HUES48 (cell line): Measurements from ENCODE around the gene CARMIL1.

ENCODE experiments used
- H3K27ac ChIP-seq: one replicate; pipeline ENCODE4 v1.7.0; 2013; ENCODE audit warnings: low read depth, low read length, inconsistent platforms
- H3K27me3 ChIP-seq: 2 replicates; pipeline ENCODE4 v1.6.1; 2013; ENCODE audit warnings: mild to moderate bottlenecking, low read length; ENCODE audit not compliant: control insufficient read depth, insufficient read depth
- H3K36me3 ChIP-seq: 2 replicates; pipeline ENCODE4 v1.6.1; 2013; ENCODE audit warnings: low read length; ENCODE audit not compliant: control insufficient read depth, insufficient read depth
- H3K4me1 ChIP-seq: 2 replicates; pipeline ENCODE4 v1.6.1; 2013; ENCODE audit warnings: mild to moderate bottlenecking, low read length; ENCODE audit not compliant: control insufficient read depth, insufficient read depth
- H3K4me3 ChIP-seq: 2 replicates; pipeline ENCODE4 v1.5.1; 2013; ENCODE audit warnings: mild to moderate bottlenecking, low read depth, low read length
- H3K9ac ChIP-seq: 2 replicates; pipeline ENCODE4 v1.6.1; 2013; ENCODE audit warnings: mild to moderate bottlenecking, low read depth, low read length, moderate library complexity
- H3K9me3 ChIP-seq: 2 replicates; pipeline ENCODE4 v1.6.1; 2013; ENCODE audit warnings: low read length; ENCODE audit not compliant: control insufficient read depth, insufficient read depth

CARMIL1 gene

DNA sequence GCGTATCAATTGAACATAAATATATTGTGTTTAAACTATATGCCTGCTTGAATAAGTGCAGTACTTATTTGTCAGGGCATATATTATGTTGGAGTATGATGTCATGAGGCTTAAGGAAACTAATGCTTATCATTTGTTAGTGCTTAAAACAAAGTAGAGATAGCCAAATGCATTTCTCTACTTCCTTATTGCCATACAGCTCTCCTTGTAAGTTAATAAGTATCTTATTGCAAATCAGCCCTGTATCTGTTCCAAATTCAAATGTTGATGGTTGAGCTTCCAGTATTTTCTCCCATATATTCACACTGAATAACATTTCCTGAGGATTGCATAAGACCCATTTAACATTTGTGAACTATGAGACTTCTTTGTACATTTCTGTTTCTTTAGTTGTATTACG is 57.8 kb downstream of the CARMIL1 start:
- no peaks in the 10 kb centered on the region for H3K27me3 ChIP-seq
- no peaks in the 10 kb centered on the region for H3K9me3 ChIP-seq
- H3K4me3 ChIP-seq: no peak overlapping the region
- H3K27ac ChIP-seq: no peak overlapping the region
- no peaks in the 10 kb centered on the region for H3K36me3 ChIP-seq
- peaks cover 57% of the 10 kb centered on the region for H3K4me1 ChIP-seq
- H3K9ac ChIP-seq: no peak overlapping the region

DNA sequence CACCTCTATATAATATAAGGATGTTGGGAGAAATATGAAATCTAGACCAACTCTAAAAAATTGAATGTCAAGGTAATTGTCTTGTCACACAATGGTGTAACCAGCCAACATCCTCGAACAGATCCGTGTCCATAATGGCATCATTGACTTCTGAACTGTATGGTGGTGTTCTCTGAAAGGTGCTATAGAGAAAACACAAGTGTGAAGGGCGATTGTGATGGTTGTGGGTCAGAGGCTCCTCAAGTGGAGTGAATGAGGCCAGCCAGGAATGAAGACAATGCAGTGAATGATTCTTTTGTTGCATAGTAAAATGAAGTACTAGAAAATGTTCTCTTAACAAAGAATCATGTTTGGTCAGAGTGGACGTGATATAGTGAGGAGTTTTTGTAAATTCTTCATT is 58.3 kb downstream of the CARMIL1 start:
- no peak overlapping the region for H3K9ac ChIP-seq
- no peaks in the 10 kb centered on the region for H3K9me3 ChIP-seq
- no peaks in the 10 kb centered on the region for H3K27me3 ChIP-seq
- H3K27ac ChIP-seq: no peak overlapping the region
- peaks cover 57% of the 10 kb centered on the region for H3K4me1 ChIP-seq
- no peaks in the 10 kb centered on the region for H3K36me3 ChIP-seq
- no peak overlapping the region for H3K4me3 ChIP-seq

DNA sequence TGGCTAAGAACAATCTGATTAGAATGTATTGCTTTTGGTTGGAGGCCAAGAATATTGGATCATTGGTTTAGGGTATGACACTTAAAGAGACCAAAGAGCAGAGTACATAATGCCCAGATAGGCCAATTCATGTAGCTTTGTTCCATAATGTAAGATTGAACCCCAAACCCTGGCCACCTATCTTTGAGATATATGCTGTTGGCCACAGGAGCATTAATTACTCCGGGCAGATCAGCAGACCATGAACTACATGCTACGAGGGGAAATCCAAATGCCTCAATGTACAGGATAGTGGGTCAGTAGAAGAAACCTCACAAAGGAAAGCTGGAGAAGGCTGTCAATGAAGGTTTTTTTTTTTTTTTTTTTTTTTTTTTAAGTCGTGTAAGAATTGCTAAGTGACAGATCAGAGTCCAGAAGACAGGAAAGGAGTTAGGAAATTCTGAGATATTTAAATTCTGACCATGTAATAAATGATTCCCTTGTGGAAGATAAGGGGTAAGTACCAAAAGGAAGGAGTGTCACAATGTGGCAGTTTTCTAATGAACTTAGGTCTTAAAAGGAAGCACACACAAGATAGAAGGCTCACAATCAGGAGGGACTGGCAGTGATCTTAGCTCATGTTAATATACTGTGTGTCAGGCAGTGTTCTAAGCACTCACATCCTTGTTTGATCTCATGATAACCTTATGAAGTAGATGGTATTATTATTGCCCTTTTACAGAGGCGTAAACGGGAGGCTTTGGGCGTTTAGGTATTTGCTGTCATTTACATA is 61.4 kb downstream of the CARMIL1 start:
- Histone ChIP-seq H3K9me3 (no peaks in the 10 kb centered on the region), H3K4me1 (peaks cover 39% of the 10 kb centered on the region), H3K27me3 (no peaks in the 10 kb centered on the region), H3K27ac (no peak overlapping the region), H3K4me3 (no peak overlapping the region), H3K9ac (no peak overlapping the region; the same call in 1 of the 2 replicates), H3K36me3 (no peaks in the 10 kb centered on the region)

DNA sequence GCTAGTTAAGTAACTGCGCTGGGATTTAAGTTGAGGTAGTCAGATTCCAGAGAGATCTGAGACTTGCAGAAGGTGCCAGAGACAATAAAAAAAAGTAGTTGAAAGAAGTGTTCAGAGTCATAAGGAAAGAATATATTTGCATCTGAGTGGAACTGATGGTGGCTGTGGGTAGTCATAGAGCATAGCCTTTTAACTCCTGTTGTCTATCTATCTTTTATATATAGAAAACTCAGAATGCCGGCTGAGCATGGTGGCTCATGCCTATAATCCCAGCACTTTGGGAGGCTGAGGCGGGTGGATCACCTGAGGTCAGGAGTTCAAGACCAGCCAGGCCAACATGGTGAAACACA is 62.0 kb downstream of the CARMIL1 start:
- Histone ChIP-seq H3K4me3 (no peak overlapping the region), H3K27ac (no peak overlapping the region), H3K9me3 (no peaks in the 10 kb centered on the region), H3K9ac (no peak overlapping the region), H3K27me3 (no peaks in the 10 kb centered on the region), H3K36me3 (no peaks in the 10 kb centered on the region), H3K4me1 (peaks cover 42% of the 10 kb centered on the region)

DNA sequence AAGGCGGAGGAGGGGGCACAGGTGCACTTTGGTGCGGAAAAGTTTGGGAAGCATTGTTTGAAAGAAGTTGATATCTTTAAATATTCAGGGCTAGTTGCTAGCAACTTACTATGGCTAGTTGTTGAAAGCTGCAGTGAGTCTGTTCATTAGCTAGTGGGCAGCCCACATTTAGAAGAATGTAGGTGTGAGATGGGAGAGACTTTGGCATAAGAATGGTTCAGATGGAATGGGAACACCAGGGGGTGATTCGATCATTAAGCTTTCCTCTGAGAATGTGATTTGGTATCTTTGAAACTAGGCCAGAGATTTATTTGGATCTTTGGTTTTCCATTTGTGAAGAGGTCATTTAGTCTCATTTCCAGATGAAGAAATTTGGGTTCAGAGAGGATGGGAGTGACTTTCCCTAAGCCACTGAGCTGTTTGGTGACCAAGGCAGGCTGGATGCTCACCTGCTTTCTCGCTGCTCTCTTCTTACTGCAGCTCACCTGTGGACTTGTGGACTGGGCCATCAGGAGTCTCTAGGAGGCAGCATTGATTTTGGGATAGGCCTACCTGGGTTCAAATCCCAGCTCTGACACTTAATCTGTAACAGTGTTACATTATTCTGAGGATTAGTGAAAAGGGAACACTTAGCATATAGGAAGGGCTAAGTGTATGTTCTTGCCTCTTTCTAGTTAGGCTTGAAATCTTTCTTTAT is 62.9 kb downstream of the CARMIL1 start:
- Histone ChIP-seq H3K4me3 (0 out of 2 replicates have a peak overlapping the region, but pooled peaks have one; percentile 22), H3K27ac (peak overlapping the region; percentile 77), H3K36me3 (no peaks in the 10 kb centered on the region), H3K9ac (no peak overlapping the region), H3K9me3 (no peaks in the 10 kb centered on the region), H3K27me3 (no peaks in the 10 kb centered on the region), H3K4me1 (peaks cover 40% of the 10 kb centered on the region)

DNA sequence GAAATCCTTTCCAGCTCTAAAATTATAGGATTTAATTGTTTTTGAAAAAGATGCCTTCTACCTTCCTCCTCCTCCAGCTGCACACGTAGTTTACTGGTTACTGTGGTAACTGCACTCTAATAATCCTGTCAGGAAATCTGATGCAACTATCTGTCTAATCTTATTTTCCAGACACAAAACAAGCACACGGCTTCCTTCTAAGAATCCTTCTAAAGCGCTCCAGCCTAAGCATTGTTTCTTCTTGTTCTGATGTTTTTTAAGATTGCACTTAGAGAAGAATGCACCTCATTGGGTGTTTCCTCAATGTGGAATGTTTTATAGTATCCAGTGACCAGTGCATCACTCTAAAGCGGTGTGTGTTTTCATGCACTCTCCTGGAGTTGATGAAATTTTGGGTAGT is 63.6 kb downstream of the CARMIL1 start:
- Histone ChIP-seq H3K4me3 (no peak overlapping the region), H3K9ac (no peak overlapping the region), H3K9me3 (no peaks in the 10 kb centered on the region), H3K27ac (peak overlapping the region; percentile 15), H3K27me3 (no peaks in the 10 kb centered on the region), H3K4me1 (peaks cover 36% of the 10 kb centered on the region), H3K36me3 (no peaks in the 10 kb centered on the region)

DNA sequence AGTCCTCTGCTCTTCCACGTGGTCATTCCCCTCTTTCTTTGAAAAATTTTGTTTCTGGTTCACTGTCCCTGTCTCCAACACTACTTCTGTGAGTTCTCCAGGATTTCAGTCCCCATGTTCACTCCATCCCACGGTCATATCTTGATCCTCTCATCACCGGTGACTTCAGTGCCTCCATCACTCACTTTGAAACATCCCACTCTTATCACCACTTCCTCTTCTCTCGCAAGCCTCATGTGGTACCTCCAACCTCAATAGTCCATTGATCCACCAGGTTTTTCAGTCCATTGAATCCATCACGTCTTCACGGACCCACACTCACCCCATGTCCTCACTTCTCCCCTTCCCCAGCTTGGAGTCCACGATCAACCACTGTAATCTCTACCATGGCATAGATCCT is 64.8 kb downstream of the CARMIL1 start:
- H3K4me3 ChIP-seq: no peak overlapping the region
- no peak overlapping the region for H3K27ac ChIP-seq
- H3K9me3 ChIP-seq: no peaks in the 10 kb centered on the region
- no peak overlapping the region for H3K9ac ChIP-seq
- H3K27me3 ChIP-seq: no peaks in the 10 kb centered on the region
- peaks cover 36% of the 10 kb centered on the region for H3K4me1 ChIP-seq
- H3K36me3 ChIP-seq: no peaks in the 10 kb centered on the region

DNA sequence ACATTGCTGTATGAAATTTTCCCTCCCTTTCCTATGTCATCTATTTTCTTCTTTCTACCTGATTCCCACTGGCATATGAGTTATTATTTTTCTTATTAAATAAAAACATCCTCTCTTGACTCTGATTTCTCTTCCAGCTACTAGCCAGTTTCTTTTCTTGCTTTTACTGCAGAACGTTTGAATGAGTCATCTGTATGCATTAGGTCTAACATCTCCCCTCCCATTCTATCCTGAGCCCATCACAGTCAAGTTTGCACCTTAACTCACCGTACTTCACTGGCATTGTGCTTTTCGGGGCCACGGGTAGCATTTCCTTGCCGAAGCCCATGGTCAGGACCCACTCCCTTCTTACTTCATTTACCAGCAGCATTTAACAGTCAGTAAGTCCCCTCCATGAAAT is 65.7 kb downstream of the CARMIL1 start:
- peaks cover 36% of the 10 kb centered on the region for H3K4me1 ChIP-seq
- no peaks in the 10 kb centered on the region for H3K9me3 ChIP-seq
- no peaks in the 10 kb centered on the region for H3K27me3 ChIP-seq

DNA sequence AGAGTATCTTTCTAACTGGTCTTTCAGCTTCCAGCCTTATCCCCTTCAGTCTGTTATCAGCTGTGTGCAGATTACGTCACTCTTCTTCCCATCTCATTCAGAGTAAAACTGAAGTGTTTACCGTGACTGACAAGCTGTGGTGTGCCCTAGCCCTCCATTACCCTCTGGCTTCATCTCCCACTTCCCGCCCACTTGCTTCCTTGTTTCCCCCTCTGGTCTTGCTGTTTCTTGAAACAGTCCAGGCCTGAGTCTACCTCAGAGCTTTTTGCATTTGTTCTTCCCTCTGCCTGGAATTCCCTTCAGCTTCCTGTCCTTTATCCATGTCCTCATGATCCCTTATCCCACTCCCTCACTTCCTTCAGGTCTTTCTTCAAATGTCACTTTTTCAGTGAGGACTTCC is 66.9 kb downstream of the CARMIL1 start:
- H3K4me1 ChIP-seq: peaks cover 26% of the 10 kb centered on the region
- H3K9ac ChIP-seq: no peak overlapping the region
- no peak overlapping the region for H3K27ac ChIP-seq
- H3K36me3 ChIP-seq: no peaks in the 10 kb centered on the region
- H3K9me3 ChIP-seq: no peaks in the 10 kb centered on the region
- H3K4me3 ChIP-seq: no peak overlapping the region
- H3K27me3 ChIP-seq: no peaks in the 10 kb centered on the region

More for the DNA sequence above, 65.7 kb downstream of the CARMIL1 start:
- Histone ChIP-seq H3K27ac (no peak overlapping the region), H3K4me3 (no peak overlapping the region), H3K9ac (no peak overlapping the region), H3K36me3 (no peaks in the 10 kb centered on the region)

DNA sequence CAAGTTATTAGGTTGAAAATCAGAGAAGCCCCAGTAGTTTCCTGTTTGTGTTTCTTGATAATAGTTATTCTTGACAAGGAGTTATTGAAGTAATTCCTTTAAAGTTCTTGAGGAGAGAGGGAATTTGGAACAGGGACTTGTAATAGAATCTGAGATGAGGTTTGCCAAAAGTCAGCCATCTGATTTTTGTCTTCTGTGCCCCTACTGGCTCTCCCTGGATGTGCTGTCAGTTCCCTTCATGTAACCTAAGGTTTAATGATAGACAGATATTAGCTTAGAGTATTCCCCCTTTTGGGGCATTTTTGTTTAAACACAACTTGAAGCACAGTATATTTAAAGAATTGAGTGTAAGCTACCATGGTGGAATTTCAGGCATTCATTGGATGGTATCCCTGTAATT is 71.4 kb downstream of the CARMIL1 start:
- Histone ChIP-seq H3K9ac (no peak overlapping the region), H3K4me1 (peaks cover 4% of the 10 kb centered on the region; the same call in 1 of the 2 replicates), H3K9me3 (no peaks in the 10 kb centered on the region), H3K4me3 (no peak overlapping the region), H3K27ac (no peak overlapping the region), H3K36me3 (no peaks in the 10 kb centered on the region), H3K27me3 (no peaks in the 10 kb centered on the region)

DNA sequence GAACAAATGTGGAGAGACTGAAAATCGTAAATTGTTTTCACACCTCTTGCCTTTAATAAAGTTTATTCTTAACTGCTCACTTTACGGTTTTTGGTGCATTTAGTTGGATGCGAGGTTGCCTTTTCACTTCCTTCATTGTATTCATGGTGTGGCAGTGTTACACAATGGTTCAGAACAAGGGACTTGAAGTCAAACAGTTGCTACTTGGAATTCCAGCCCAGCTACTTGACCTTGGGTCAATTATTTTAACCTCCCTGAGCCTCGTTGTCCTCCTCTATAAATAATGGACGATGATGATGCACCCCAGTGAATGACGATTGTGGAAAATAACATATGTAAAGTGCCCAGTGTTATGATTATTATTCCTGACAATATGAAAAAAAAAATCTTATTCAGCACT is 72.3 kb downstream of the CARMIL1 start:
- Histone ChIP-seq H3K27me3 (no peaks in the 10 kb centered on the region), H3K27ac (no peak overlapping the region), H3K36me3 (no peaks in the 10 kb centered on the region), H3K9me3 (no peaks in the 10 kb centered on the region), H3K9ac (no peak overlapping the region), H3K4me1 (no peaks in the 10 kb centered on the region; the same call in 1 of the 2 replicates), H3K4me3 (no peak overlapping the region)
